Mononuclear cell (primary cell): ENCODE results near the gene ADGRG3. TPM values are rescaled to one million over a fixed set of nuclear protein-coding genes. Genes with fewer than 3 reads are reported as not detected.

Experiments
- H3K27me3 ChIP-seq: 2 replicates; pipeline ENCODE4 v1.6.0; 2011; ENCODE audit warnings: low read length, control low read depth; ENCODE audit not compliant: insufficient read depth
- H3K4me1 ChIP-seq: 2 replicates; pipeline ENCODE4 v1.5.1; 2011; ENCODE audit warnings: mild to moderate bottlenecking, low read length, control low read depth; ENCODE audit not compliant: insufficient read depth
- H3K4me3 ChIP-seq: 2 replicates; pipeline ENCODE4 v1.5.1; 2011; ENCODE audit warnings: mild to moderate bottlenecking, low read length, moderate library complexity
- H3K9me3 ChIP-seq: 2 replicates; pipeline ENCODE4 v1.5.1; 2011; ENCODE audit warnings: low read depth, mild to moderate bottlenecking, control low read depth, low read length
- total RNA-seq: library from RNA; depleted of rRNA; stranded (reverse); fragments of >200 nt; gene quantifications from one replicate; pipeline ENCODE4 v1.2.3, GENCODE V29; 2012

The ADGRG3 gene
- total RNA-seq, 1 donor: 1.7 TPM

DNA sequence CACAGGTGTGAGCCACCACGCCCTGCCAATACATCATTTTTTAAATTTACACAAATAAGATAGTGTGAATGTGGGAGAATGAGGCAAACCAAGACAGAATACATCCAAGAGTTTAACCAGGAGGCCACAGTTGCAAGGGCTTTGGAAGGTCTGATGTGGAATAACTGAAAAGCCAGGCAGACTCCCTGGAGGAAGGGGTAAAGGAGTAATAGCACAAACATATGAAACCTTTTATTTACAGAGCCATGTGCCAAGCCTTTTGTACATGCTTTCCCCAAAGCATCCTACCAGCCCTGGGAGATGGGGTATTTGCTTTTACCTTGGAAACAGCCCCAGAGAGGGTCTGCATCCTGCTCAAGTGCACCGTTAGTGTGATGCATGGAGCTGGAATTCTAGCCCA, 4.7 kb downstream of the ADGRG3 start:
- peaks cover 41% of the 10 kb centered on the region for H3K4me1 ChIP-seq
- H3K4me3 ChIP-seq: no peak overlapping the region
- no peaks in the 10 kb centered on the region for H3K27me3 ChIP-seq
- no peaks in the 10 kb centered on the region for H3K9me3 ChIP-seq

DNA sequence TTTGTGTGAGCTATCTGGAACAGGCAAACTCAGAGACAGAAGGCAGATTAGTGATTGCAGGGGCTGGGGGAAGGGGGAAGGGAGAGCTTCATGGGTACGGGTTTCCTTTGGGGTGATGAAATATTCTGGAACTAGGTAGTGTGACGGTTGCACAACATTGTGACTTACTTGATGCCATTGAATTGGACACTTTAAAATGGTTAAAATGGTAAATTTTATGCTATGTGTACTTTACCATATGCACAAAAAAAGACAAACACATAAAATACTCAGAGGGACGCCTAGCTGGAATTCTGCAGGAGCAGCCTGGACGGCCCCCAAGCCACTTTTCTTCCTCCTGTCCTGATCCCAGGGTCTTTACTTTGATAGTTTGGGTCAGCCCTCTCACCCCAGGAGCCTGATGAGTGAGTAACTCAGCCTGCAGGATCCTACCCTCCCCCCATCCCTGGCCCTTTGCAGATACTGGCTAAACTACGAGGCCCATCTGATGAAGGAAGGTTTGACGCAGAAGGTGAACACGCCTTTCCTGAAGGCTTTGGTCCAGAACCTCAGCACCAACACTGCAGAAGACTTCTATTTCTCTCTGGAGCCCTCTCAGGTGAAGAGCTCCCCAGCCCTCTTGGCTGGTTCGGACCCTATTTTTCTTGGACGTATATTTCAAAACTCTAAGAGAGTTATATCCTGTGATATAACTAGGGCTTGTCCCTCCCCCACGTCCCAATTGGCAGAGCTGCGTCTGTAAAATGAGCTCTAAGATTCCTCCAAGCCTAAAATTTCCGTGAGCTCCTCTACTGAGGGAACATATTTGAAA, 7.8 kb downstream of the ADGRG3 start:
- no peak overlapping the region for H3K4me3 ChIP-seq
- no peaks in the 10 kb centered on the region for H3K9me3 ChIP-seq

DNA sequence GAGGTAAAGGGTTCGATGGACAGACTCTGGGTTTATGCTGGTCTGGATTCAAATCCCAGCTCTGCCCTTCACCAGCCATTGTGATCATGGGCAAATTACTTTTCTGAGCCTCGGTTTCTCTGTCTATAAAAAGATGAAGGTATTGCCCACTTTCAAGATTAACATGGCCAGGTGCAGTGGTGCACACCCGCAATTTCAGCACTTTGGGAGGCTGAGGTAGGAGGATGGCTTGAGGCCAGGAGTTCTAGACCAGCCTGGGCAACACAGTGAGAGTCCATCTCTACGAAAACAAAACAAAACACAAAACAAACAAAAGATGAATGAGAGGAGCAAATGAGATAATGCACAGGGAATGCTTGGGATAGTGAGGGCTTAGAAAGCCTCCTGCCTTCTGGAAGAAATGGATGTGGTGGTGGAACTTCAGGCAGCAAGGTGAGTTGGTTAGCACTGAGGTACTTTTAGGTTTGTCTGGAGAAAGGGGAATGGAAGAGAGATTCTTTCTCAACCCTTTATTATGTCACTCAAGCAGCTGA, 8.5 kb downstream of the ADGRG3 start:
- no peaks in the 10 kb centered on the region for H3K9me3 ChIP-seq
- H3K27me3 ChIP-seq: no peaks in the 10 kb centered on the region
- H3K4me1 ChIP-seq: peaks cover 21% of the 10 kb centered on the region
- no peak overlapping the region for H3K4me3 ChIP-seq

More for the DNA sequence above, 7.8 kb downstream of the ADGRG3 start:
- peaks cover 21% of the 10 kb centered on the region for H3K4me1 ChIP-seq
- no peaks in the 10 kb centered on the region for H3K27me3 ChIP-seq

DNA sequence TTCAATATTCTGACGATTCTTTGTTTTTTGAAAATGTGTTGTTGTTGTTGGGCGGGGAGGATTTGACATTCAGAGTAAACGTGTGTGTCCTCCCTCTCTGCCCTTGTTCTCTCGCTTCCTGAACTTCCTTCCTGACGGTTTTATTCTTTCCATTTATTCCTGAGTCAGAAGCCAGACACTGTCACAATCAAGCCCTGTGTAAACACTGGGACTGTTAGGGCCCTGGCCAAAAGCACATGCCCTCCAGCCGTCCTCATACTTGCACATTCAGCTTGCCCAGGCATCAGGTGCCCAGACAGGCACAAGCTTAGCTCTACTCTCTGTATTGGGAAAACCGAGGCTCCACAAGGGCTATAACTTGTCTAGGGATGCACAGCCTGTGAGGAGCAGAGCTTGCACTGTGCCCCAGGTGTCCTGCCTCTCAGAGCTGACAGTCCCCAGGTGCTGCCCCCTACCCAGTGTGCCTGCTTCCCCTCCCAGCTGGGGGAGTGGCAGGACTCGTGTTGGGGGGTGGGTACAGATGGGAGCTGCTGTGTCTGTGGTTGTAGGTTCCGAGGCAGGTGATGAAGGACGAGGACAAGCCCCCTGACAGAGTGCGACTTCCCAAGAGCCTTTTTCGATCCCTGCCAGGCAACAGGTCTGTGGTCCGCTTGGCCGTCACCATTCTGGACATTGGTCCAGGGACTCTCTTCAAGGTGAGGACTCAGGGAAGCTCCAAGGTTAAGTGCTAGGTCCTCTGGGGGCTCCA, 9.7 kb downstream of the ADGRG3 start:
- H3K4me3 ChIP-seq: no peak overlapping the region
- H3K27me3 ChIP-seq: no peaks in the 10 kb centered on the region
- H3K9me3 ChIP-seq: no peaks in the 10 kb centered on the region
- peaks cover 21% of the 10 kb centered on the region for H3K4me1 ChIP-seq

DNA sequence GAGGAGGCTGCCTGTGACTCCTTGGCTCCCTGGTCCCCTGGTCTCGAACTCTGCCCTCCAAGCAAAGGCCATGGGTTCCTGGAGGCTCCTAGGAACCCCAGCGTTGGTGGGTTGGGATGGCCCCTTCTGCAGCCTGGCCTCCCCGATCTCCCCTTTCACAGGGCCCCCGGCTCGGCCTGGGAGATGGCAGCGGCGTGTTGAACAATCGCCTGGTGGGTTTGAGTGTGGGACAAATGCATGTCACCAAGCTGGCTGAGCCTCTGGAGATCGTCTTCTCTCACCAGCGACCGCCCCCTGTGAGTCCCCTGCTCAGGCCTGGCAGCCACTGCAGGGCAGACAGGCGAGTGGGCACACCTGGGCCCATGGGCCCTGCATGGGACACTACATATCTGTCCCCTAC, 10.9 kb downstream of the ADGRG3 start:
- no peak overlapping the region for H3K4me3 ChIP-seq
- peaks cover 21% of the 10 kb centered on the region for H3K4me1 ChIP-seq
- H3K27me3 ChIP-seq: no peaks in the 10 kb centered on the region
- no peaks in the 10 kb centered on the region for H3K9me3 ChIP-seq

DNA sequence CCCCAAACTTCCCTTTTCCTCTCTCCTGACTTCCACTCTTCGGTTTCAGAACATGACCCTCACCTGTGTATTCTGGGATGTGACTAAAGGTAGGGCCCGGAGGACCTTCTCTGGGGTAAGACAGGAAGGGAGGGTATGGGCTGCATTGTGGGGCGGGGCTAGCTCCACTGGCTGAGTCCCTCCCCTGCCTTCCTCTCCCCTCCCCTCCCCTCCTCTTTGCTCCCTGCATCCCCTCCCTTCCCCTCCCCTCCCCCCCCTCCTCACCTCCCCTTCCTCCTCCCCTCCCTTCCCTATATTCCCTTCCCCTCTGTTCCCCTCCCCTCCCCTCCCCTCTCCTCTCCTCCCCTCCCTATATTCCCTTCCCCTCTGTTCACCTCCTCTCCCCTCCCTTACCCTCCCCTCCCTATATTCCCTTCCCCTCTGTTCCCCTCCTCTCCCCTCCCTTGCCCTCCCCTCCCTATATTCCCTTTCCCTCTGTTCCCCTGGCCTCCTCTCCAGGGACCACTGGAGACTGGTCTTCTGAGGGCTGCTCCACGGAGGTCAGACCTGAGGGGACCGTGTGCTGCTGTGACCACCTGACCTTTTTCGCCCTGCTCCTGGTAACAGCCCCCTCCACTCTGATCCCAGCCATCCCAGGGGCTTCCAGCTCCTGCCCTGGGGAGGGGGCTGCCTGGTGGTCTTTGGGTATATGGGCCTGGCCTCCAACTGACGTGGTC, 11.8 kb downstream of the ADGRG3 start:
- Histone ChIP-seq H3K4me3 (no peak overlapping the region), H3K4me1 (peaks cover 20% of the 10 kb centered on the region)

DNA sequence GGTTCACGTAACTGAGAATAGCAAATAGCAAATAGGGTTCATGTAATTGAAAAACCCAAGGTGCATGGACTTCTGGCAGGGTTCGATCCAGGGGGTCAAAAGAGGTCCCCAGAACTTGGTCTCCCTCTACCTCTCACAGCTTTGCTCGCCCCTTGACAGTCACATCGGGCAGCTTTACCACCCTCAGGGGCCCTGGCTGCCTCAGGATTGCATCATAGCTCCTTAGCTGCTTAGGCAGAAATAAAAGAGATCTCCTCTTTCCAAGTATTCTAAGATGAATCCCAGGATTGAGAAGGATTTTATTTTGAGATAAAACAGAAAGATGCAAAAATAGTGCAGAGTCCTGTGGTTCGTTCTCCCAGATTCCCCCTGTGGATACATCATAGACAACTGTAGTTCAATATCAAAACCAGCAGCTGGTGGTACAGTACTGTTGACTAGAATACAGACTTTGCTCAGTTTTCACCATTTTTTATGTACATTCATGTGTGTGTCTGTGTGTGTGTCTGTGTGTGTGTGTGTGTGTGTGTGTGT, 12.8 kb downstream of the ADGRG3 start:
- Histone ChIP-seq H3K4me3 (no peak overlapping the region), H3K9me3 (no peaks in the 10 kb centered on the region), H3K27me3 (no peaks in the 10 kb centered on the region), H3K4me1 (peaks cover 10% of the 10 kb centered on the region)

More for the DNA sequence above, 11.8 kb downstream of the ADGRG3 start:
- no peaks in the 10 kb centered on the region for H3K27me3 ChIP-seq
- H3K9me3 ChIP-seq: no peaks in the 10 kb centered on the region

DNA sequence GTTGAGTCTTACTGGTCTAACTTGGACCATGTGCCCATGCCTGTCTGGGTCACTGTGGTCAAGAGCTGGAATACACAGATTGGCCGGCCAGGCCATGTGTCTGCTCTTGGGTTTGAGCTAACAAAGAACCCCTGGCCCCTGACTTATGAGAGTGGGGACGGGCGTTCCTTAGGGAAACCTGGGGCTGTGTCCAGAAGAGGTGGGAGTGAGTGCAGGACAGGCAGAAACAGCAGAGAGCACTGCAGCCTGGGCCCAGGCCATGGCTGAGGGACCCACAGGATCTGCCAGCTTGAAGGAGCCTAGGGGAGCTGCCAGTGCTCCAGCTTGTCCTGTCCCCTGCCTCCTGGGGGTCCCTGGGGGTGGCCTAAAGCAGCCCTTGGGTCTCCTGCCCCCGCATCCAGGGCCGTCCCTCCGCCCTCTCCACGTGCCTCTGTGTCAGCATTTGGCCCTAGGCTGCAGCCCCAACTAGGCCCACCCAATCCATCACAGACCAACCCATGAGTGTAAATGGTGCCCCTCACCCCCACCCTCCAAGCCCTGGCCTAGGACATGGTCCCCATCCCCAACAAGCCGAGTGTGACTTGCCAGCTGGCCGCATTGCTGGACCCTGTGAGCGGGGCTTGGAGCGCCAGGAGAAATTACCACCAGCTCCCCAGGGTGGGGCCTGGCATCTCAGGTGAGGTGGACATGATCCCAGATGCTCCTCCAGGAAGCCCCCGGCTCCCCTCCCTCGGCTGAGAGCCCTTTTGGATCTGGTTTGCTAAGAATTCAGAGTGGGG, 14.0 kb downstream of the ADGRG3 start:
- H3K4me3 ChIP-seq: no peak overlapping the region
- H3K27me3 ChIP-seq: no peaks in the 10 kb centered on the region
- no peaks in the 10 kb centered on the region for H3K9me3 ChIP-seq
- peaks cover 7% of the 10 kb centered on the region for H3K4me1 ChIP-seq

DNA sequence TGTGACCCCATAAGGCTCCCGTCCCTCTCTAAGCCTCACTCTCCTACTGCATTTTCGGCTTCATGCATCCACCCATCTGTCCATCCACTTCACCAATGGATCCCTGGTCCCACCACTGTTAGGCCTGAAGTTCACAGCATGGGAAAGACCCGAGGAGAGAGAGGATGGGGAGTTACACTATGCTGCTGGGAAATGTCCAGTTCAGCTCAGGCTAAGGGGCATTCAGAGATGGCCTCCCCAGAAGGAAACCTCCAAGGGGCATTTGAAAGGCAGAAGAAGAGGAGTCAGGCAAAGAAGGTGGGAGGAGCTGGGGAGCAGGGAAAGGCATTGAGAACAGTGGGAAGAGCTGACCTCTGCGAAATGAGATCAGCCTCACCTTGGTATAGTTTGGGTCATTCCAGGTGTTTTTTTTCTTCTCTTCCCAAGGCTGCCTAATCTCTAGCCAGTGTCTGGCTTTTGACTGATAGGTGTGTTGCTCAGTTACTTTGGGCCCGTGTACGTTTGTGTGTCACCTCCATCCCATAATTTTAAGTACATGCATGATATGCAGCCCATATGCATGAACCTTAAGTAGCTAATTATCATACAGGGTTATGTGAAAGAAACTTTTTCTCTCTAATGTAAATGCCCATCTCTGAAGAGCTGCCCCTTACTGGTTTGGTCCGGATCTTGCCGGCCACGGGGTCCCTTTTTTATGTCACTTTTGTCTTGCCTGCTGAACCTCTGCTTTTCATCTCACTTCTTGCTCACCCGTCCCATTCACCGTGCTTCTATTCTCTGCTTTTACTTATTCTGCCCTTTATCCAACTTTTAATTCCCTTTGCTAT, 14.9 kb downstream of the ADGRG3 start:
- H3K27me3 ChIP-seq: no peaks in the 10 kb centered on the region
- no peak overlapping the region for H3K4me3 ChIP-seq
- peaks cover 13% of the 10 kb centered on the region for H3K4me1 ChIP-seq
- H3K9me3 ChIP-seq: no peaks in the 10 kb centered on the region

DNA sequence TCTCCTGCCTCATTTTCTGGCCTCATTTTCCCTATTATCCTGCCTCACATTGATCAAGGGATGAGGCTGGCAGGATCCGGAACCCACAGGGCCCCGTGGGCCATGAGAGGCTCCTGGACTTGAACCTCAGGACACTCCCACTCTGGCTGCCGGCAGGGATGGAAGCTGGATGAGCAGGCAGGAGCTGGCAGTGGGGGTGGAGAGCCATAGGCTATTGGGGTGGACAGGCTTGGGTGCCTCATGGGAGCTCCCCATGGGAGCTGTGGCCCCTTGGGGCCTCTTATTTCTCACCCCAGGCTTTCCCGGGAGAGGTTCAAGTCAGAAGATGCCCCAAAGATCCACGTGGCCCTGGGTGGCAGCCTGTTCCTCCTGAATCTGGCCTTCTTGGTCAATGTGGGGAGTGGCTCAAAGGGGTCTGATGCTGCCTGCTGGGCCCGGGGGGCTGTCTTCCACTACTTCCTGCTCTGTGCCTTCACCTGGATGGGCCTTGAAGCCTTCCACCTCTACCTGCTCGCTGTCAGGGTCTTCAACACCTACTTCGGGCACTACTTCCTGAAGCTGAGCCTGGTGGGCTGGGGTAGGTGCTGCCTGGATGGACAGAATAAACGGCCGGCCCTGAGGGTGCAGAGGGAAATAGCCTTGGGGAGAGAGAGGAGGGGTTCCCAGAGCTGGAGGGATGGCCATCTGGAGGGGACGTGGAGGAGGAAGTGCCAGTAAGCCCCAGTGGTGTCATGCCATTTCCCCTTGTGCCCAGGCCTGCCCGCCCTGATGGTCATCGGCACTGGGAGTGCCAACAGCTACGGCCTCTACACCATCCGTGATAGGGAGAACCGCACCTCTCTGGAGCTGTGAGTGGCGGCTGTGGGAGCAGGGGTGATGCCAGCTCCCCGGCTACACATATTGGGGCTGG, 15.8 kb downstream of the ADGRG3 start:
- H3K4me1 ChIP-seq: peaks cover 14% of the 10 kb centered on the region
- H3K9me3 ChIP-seq: no peaks in the 10 kb centered on the region
- H3K27me3 ChIP-seq: no peaks in the 10 kb centered on the region
- no peak overlapping the region for H3K4me3 ChIP-seq

DNA sequence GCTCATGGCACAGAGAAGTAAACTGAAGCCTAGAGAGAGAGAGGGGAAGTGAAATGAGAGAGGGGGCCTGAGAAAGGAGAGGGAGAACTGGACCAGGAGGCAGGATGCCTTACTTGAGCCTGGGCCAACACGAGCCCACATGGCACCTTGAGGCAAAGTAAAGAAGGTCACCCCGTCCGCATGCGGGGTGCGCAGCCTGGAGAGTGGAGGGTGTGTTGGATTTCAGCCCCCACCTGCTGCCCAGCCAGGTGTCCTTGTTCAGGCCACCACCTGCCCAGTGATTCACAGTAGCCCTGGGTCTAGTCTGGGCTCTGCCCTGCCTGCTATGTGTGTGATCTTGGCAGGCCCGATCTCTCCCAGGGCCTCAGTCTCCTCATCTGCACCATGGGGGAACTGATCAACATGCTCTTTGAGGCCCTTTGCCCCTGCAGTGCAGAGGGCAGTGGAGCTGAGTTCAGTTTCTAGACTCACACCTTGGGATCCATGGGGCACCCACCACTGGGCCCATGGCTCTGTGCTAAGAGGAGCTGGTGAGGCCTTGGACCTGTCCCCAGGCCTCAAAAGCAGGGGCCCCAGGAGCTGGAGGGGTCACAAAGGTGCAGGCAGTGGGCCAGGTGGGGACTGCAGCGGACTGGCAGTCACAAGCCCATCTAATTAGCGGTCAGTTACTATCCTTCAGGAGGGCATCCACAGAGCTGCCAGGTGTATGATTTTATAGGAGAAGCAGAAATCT, 16.7 kb downstream of the ADGRG3 start:
- no peaks in the 10 kb centered on the region for H3K27me3 ChIP-seq

DNA sequence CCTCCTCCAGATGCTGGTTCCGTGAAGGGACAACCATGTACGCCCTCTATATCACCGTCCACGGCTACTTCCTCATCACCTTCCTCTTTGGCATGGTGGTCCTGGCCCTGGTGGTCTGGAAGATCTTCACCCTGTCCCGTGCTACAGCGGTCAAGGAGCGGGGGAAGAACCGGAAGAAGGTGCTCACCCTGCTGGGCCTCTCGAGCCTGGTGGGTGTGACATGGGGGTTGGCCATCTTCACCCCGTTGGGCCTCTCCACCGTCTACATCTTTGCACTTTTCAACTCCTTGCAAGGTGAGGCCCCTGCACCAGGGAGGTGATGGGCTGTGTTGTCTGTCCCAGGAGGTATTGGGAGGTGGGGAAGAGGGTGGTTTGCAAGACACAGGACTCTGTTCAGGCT, 17.5 kb downstream of the ADGRG3 start:
- H3K9me3 ChIP-seq: no peaks in the 10 kb centered on the region
- H3K4me3 ChIP-seq: no peak overlapping the region
- H3K27me3 ChIP-seq: no peaks in the 10 kb centered on the region
- peaks cover 32% of the 10 kb centered on the region for H3K4me1 ChIP-seq

More for the DNA sequence above, 16.7 kb downstream of the ADGRG3 start:
- Histone ChIP-seq H3K4me3 (no peak overlapping the region), H3K4me1 (peaks cover 23% of the 10 kb centered on the region), H3K9me3 (no peaks in the 10 kb centered on the region)
